SK-N-SH (cell line): Measurements from ENCODE around the gene SP1. TPM values are rescaled to one million over a fixed set of nuclear protein-coding genes. Genes with fewer than 3 reads are reported as not detected.

ENCODE experiments used
- CTCF ChIA-PET: fragments of 300-600, 350-600 bp; formaldehyde crosslinking; extraction: SDS; loops from one replicate; lab custom pipeline; 2021; lab: Yijun Ruan, JAX
- POLR2A ChIA-PET: fragments of 350-600 bp; sonication (Branson Sonifier 250); formaldehyde crosslinking; extraction: SDS; loops from one replicate; lab custom pipeline; 2020; ENCODE audit warnings: antibody characterized with exemption, inconsistent platforms; lab: Yijun Ruan, JAX
- DNase-seq: peaks from one replicate; pipeline ENCODE4 v3.0.0; 2012
- H2AFZ ChIP-seq: fragments of 200-600 bp; sonication (generic); 2 replicates; pipeline ENCODE4 v1.8.1; 2016; ENCODE audit warnings: antibody characterized with exemption, mild to moderate bottlenecking, low read depth
- H3F3A ChIP-seq: fragments of 200-600 bp; sonication (generic); replicated peaks from 2 replicates; pipeline ENCODE3; 2016; ENCODE audit warnings: antibody characterized with exemption, mild to moderate bottlenecking; ENCODE audit not compliant: insufficient read depth
- H3K27ac ChIP-seq, 2 experiments: fragments of 200-500 bp in 1 of 2; fragments of 200-600 bp in 1 of 2; sonication (Bioruptor generic) in 1 of 2; sonication (generic), shearing (Covaris generic) in 1 of 2; 2 replicates each; pipeline versions ENCODE4 v1.5.1 to v1.6.1; 2014 to 2016; ENCODE audit warnings: low read depth in 2 of 2, inconsistent platforms in 1 of 2, low read length in 1 of 2, mild to moderate bottlenecking in 1 of 2, mixed read lengths in 1 of 2
- H3K27me3 ChIP-seq: fragments of 200-600 bp; sonication (generic), shearing (Covaris generic); 2 replicates; pipeline ENCODE4 v1.6.1; 2016; ENCODE audit warnings: mixed run types; ENCODE audit not compliant: insufficient read depth
- H3K36me3 ChIP-seq, 2 experiments: fragments of 200-500 bp in 1 of 2; fragments of 200-600 bp in 1 of 2; sonication (Bioruptor generic) in 1 of 2; sonication (generic) in 1 of 2; replicated peaks in 1 of 2; 2 replicates each; pipeline versions ENCODE3 to v1.5.1; 2014 to 2016; ENCODE audit warnings: low read length in 1 of 2, mild to moderate bottlenecking in 1 of 2; ENCODE audit not compliant: insufficient read depth in 2 of 2, control insufficient read depth in 1 of 2
- H3K4me1 ChIP-seq, 2 experiments: fragments of 200-500 bp in 1 of 2; fragments of 200-600 bp in 1 of 2; sonication (Bioruptor generic) in 1 of 2; sonication (generic), shearing (Covaris generic) in 1 of 2; 2 replicates each; pipeline versions ENCODE4 v1.5.1 to v1.6.1; 2014 to 2016; ENCODE audit warnings: low read depth in 1 of 2, low read length in 1 of 2, mixed run types in 1 of 2; ENCODE audit not compliant: insufficient read depth in 2 of 2, control insufficient read depth in 1 of 2
- H3K4me2 ChIP-seq: fragments of 200-600 bp; sonication (generic), shearing (Covaris generic); 2 replicates; pipeline ENCODE4 v1.6.1; 2017; ENCODE audit warnings: mixed run types
- H3K4me3 ChIP-seq, 2 experiments: fragments of 200-500 bp in 1 of 2; fragments of 200-600 bp in 1 of 2; sonication (Bioruptor generic) in 1 of 2; sonication (generic), shearing (Covaris generic) in 1 of 2; 2 replicates each; pipeline versions ENCODE4 v1.5.1 to v1.8.1; 2014 to 2016; ENCODE audit warnings: low read depth in 2 of 2, inconsistent platforms in 1 of 2, low read length in 1 of 2, mild to moderate bottlenecking in 1 of 2, mixed read lengths in 1 of 2, moderate library complexity in 1 of 2
- H3K79me2 ChIP-seq: fragments of 200-600 bp; sonication (generic); 2 replicates; pipeline ENCODE4 v1.8.1; 2017; ENCODE audit warnings: mild to moderate bottlenecking; ENCODE audit not compliant: insufficient read depth
- H3K9ac ChIP-seq: fragments of 200-600 bp; sonication (generic); 2 replicates; pipeline ENCODE4 v1.6.1; 2017; ENCODE audit warnings: mixed run types
- H3K9me2 ChIP-seq: fragments of 200-600 bp; sonication (generic); 2 replicates; pipeline ENCODE4 v1.6.1; 2017; ENCODE audit warnings: mixed run types
- H3K9me3 ChIP-seq: fragments of 200-600 bp; sonication (generic); 2 replicates; pipeline ENCODE4 v1.6.1; 2017; ENCODE audit warnings: mixed run types, mild to moderate bottlenecking, moderate library complexity
- H4K20me1 ChIP-seq: fragments of 200-600 bp; sonication (generic); 2 replicates; pipeline ENCODE4 v1.6.1; 2017; ENCODE audit warnings: mild to moderate bottlenecking, mixed run types; ENCODE audit not compliant: insufficient read depth
- CHD2 ChIP-seq: fragments of 150-350 bp; IDR thresholded peaks from 2 replicates; pipeline ENCODE4 v1.6.1; 2018; ENCODE audit warnings: low read length; ENCODE audit not compliant: partially characterized antibody
- CTCF ChIP-seq: fragments of 200-600 bp; sonication (generic); IDR thresholded peaks from 2 replicates; pipeline ENCODE4 v1.6.1; 2017; ENCODE audit warnings: antibody characterized with exemption, mild to moderate bottlenecking, moderate library complexity
- ELF1 ChIP-seq: IDR thresholded peaks from 2 replicates; pipeline ENCODE4 v1.4.0; 2012
- EP300 ChIP-seq, 2 experiments: IDR thresholded peaks; 2 replicates each; pipeline versions ENCODE4 v1.4.0 to v1.6.1; 2012; ENCODE audit warnings: borderline replicate concordance in 1 of 2, low read depth in 1 of 2, low read length in 1 of 2
- FOXJ3 ChIP-seq: sonication (generic); formaldehyde crosslinking; IDR thresholded peaks from 2 replicates; pipeline ENCODE4 v1.5.1; 2020; ENCODE audit warnings: mild to moderate bottlenecking, missing genetic modification reagents
- FOXM1 ChIP-seq: IDR thresholded peaks from 2 replicates; pipeline ENCODE4 v1.4.0; 2012; ENCODE audit warnings: low read depth, mild to moderate bottlenecking
- GABPA ChIP-seq: IDR thresholded peaks from 2 replicates; pipeline ENCODE4 v1.4.0; 2012; ENCODE audit warnings: low read depth, mild to moderate bottlenecking
- JUND ChIP-seq: IDR thresholded peaks from 2 replicates; pipeline ENCODE4 v1.4.0; 2012
- MXI1 ChIP-seq: IDR thresholded peaks from 2 replicates; pipeline ENCODE4 v1.6.1; 2012; ENCODE audit warnings: mild to moderate bottlenecking, low read depth, low read length, improper control_type of control experiment
- NFIC ChIP-seq: IDR thresholded peaks from 2 replicates; pipeline ENCODE4 v1.4.0; 2012; ENCODE audit warnings: borderline replicate concordance
- NRF1 ChIP-seq: IDR thresholded peaks from 2 replicates; pipeline ENCODE4 v1.6.1; 2012; ENCODE audit warnings: low read depth, mild to moderate bottlenecking, low read length
- RAD21 ChIP-seq: IDR thresholded peaks from 2 replicates; pipeline ENCODE4 v1.6.1; 2012; ENCODE audit warnings: mild to moderate bottlenecking, low read length
- REST ChIP-seq: IDR thresholded peaks from 2 replicates; pipeline ENCODE4 v1.6.1; 2012; ENCODE audit warnings: mild to moderate bottlenecking, low read depth, low read length, moderate library complexity
- RFX5 ChIP-seq: IDR thresholded peaks from 2 replicates; pipeline ENCODE4 v1.6.1; 2012; ENCODE audit warnings: mild to moderate bottlenecking, improper control_type of control experiment, low read length
- SIN3A ChIP-seq: IDR thresholded peaks from 2 replicates; pipeline ENCODE4 v1.6.1; 2012; ENCODE audit warnings: low read depth, mild to moderate bottlenecking, low read length, moderate library complexity, borderline replicate concordance
- TAF1 ChIP-seq: IDR thresholded peaks from 2 replicates; pipeline ENCODE4 v1.6.1; 2012; ENCODE audit warnings: low read depth, mild to moderate bottlenecking, low read length, moderate library complexity, borderline replicate concordance
- TCF12 ChIP-seq: IDR thresholded peaks from 2 replicates; pipeline ENCODE4 v1.4.0; 2012
- TEAD4 ChIP-seq: IDR thresholded peaks from 2 replicates; pipeline ENCODE4 v1.4.0; 2012; ENCODE audit warnings: mild to moderate bottlenecking, borderline replicate concordance; ENCODE audit not compliant: insufficient read depth
- USF1 ChIP-seq: IDR thresholded peaks from 2 replicates; pipeline ENCODE4 v1.4.0; 2012; ENCODE audit warnings: low read depth, borderline replicate concordance
- YY1 ChIP-seq: IDR thresholded peaks from 2 replicates; pipeline ENCODE4 v1.4.0; 2012; ENCODE audit warnings: low read depth, mild to moderate bottlenecking
- ZBTB33 ChIP-seq: IDR thresholded peaks from 2 replicates; pipeline ENCODE4 v1.4.0; 2012; ENCODE audit warnings: low read depth, borderline replicate concordance
- WGBS: methylation state at CpG from one replicate; pipeline ENCODE4 v1.1.6; 2017; ENCODE audit warnings: low lambda C conversion rate; 5-methylcytosine and 5-hydroxymethylcytosine counted together
- polyA plus RNA-seq, 3 experiments: library from polyadenylated mRNA; depleted of rRNA; stranded (reverse); fragments of >200 nt; gene quantifications; 2 replicates each; pipeline ENCODE4 v1.2.3, GENCODE V29; 2012

The SP1 gene
- polyA plus RNA-seq, 1 of the 3 experiments (the other 2 are of a cell fraction), result 12.9 TPM

GRCh38 chr12:53451661-53452158, 71.7 kb downstream of the SP1 start, which contains the start of gene PCBP2 (continued):
- TF ChIP-seq JUND (no peak; the same call in 1 of the 2 replicates), GABPA (peak; percentile 91), CHD2 (peak; percentile 91), FOXM1 (0 out of 2 replicates have a peak, but pooled peaks have one; percentile 5), FOXJ3 (CRISPR knock-in tag) (peak; percentile 40; the same call in 1 of the 2 replicates), EP300 (IDR thresholded peaks at IDR 0.05; ENCODE audit: borderline replicate concordance in 1 of 2, low read depth in 1 of 2, low read length in 1 of 2) (0 out of 4 replicates have a peak, but pooled peaks have one; percentile 4 to 17), YY1 (peak; percentile 79; the same call in 1 of the 2 replicates), NFIC (no peak)

- peak; percentile 91 for DNase-seq
- Histone ChIP-seq H3K27me3 (no peaks in the 10 kb centered on the region), H3K4me3 (peak overlapping the region; percentile 68 to 83), H3K9ac (peak overlapping the region; percentile 99), H3K9me2 (no peaks in the 10 kb centered on the region), H2AFZ (no peak overlapping the region), H3K36me3 (peaks cover 40 to 43% of the 10 kb centered on the region in 2 experiments), H3K9me3 (no peaks in the 10 kb centered on the region), H4K20me1 (peaks cover 50% of the 10 kb centered on the region), H3K79me2 (peaks cover 52% of the 10 kb centered on the region), H3F3A (peaks cover 15% of the 10 kb centered on the region), H3K27ac (peak overlapping the region; percentile 95 to 96), H3K4me2 (peak overlapping the region; percentile 88), H3K4me1 (peaks cover 10 to 13% of the 10 kb centered on the region in 2 experiments; a peak in 3 of 4 replicates)
- ChIA-PET POLR2A (no interaction called here), CTCF (interaction anchor here (0.7 to 1.9 kb wide), 8 partner anchors 9 to 131 kb away, joined by 3 to 10 read pairs (median 3); partner anchors contain the start of gene AAAS)
- whole genome bisulfite sequencing, result under 1% methylated on average over 52 of the region's 82 CpGs
- TF ChIP-seq RAD21, result no peak
- peak; percentile 23; the same call in 1 of the 2 replicates for TF ChIP-seq YY1
- TF ChIP-seq USF1, result no peak
- peak; percentile 61 for TF ChIP-seq CTCF
- TF ChIP-seq TAF1, result peak; percentile 66; the same call in 1 of the 2 replicates
- TF ChIP-seq RFX5, result no peak
- TF ChIP-seq TEAD4, result no peak
- TF ChIP-seq FOXM1, result 0 out of 2 replicates have a peak, but pooled peaks have one; percentile 6
- TF ChIP-seq CHD2, result peak; percentile 64
- TF ChIP-seq MXI1, result peak; percentile 22; the same call in 1 of the 2 replicates
- no peak for TF ChIP-seq TCF12
- TF ChIP-seq NFIC, result no peak
- TF ChIP-seq NRF1, result peak; percentile 71
- peak; percentile 40; the same call in 1 of the 2 replicates for TF ChIP-seq SIN3A
- peak; percentile 67; the same call in 1 of the 2 replicates for TF ChIP-seq ZBTB33
- TF ChIP-seq GABPA, result peak; percentile 37
- no peak for TF ChIP-seq REST
- no peak for TF ChIP-seq ELF1
Measured at GRCh38 chr12:53452159-53453077, 72.4 kb downstream of the SP1 start.
